MM.1S (cell line): ENCODE measurements around the gene EVI5L.
"Not testable (repeated sequence)": the region's sequence is repeated elsewhere in the genome, so short reads cannot be mapped to it uniquely, and the experiment has no call there.

Experiments used
- EZH2 ChIP-seq: fragments of 300-600 bp; sonication (generic); optimal IDR thresholded peaks from 2 replicates; pipeline ENCODE3; 2017; ENCODE audit warnings: low read depth, mild to moderate bottlenecking, antibody characterized with exemption, low read length, mixed read lengths
- EZH2phosphoT487 ChIP-seq: fragments of 300-600 bp; sonication (generic); IDR thresholded peaks from 2 replicates; pipeline ENCODE4 v1.6.1; 2018; ENCODE audit warnings: antibody characterized with exemption, low read length
- TF ChIP-seq, protein P1 (sequence below): fragments of 300-600 bp; sonication (generic); IDR thresholded peaks from 2 replicates; pipeline ENCODE4 v1.5.1; 2016; ENCODE audit warnings: antibody characterized with exemption, low read length, mixed read lengths

DNA sequence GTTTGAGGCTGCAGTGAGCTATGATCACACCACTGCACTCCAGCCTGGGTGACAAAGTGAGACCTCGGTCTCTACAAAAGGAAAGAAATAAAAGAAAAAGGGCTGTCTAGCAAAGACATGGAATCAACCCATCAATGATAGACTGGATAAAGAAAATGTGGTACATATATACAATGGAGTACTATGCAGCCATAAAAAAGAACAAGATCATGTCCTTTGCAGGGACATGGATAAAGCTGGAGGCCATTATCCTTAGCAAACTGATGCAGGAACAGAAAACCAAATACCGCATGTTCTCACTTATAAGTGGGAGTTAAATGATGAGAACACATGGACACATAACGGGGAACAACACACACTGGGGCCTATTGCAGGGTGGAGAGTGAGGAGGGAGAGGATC lies 14.0 kb upstream of the EVI5L start:
- TF ChIP-seq, protein P1, sequence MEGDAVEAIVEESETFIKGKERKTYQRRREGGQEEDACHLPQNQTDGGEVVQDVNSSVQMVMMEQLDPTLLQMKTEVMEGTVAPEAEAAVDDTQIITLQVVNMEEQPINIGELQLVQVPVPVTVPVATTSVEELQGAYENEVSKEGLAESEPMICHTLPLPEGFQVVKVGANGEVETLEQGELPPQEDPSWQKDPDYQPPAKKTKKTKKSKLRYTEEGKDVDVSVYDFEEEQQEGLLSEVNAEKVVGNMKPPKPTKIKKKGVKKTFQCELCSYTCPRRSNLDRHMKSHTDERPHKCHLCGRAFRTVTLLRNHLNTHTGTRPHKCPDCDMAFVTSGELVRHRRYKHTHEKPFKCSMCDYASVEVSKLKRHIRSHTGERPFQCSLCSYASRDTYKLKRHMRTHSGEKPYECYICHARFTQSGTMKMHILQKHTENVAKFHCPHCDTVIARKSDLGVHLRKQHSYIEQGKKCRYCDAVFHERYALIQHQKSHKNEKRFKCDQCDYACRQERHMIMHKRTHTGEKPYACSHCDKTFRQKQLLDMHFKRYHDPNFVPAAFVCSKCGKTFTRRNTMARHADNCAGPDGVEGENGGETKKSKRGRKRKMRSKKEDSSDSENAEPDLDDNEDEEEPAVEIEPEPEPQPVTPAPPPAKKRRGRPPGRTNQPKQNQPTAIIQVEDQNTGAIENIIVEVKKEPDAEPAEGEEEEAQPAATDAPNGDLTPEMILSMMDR = not testable (repeated sequence)
- TF ChIP-seq EZH2, EZH2phosphoT487: not testable (repeated sequence)
